HG03442 (cell line): ENCODE measurements around the gene DIP2B.
"Not testable (repeated sequence)": the region's sequence is repeated elsewhere in the genome, so short reads cannot be mapped to it uniquely, and the experiment has no call there.

ENCODE experiments used
- ATAC-seq: cut with Tn5 transposase; IDR thresholded peaks from one replicate; pipeline ENCODE4 v1.9.1; 2021; ENCODE audit warnings: mild to moderate bottlenecking, moderate library complexity; ENCODE audit not compliant: unreplicated experiment

The DIP2B gene, protein sequence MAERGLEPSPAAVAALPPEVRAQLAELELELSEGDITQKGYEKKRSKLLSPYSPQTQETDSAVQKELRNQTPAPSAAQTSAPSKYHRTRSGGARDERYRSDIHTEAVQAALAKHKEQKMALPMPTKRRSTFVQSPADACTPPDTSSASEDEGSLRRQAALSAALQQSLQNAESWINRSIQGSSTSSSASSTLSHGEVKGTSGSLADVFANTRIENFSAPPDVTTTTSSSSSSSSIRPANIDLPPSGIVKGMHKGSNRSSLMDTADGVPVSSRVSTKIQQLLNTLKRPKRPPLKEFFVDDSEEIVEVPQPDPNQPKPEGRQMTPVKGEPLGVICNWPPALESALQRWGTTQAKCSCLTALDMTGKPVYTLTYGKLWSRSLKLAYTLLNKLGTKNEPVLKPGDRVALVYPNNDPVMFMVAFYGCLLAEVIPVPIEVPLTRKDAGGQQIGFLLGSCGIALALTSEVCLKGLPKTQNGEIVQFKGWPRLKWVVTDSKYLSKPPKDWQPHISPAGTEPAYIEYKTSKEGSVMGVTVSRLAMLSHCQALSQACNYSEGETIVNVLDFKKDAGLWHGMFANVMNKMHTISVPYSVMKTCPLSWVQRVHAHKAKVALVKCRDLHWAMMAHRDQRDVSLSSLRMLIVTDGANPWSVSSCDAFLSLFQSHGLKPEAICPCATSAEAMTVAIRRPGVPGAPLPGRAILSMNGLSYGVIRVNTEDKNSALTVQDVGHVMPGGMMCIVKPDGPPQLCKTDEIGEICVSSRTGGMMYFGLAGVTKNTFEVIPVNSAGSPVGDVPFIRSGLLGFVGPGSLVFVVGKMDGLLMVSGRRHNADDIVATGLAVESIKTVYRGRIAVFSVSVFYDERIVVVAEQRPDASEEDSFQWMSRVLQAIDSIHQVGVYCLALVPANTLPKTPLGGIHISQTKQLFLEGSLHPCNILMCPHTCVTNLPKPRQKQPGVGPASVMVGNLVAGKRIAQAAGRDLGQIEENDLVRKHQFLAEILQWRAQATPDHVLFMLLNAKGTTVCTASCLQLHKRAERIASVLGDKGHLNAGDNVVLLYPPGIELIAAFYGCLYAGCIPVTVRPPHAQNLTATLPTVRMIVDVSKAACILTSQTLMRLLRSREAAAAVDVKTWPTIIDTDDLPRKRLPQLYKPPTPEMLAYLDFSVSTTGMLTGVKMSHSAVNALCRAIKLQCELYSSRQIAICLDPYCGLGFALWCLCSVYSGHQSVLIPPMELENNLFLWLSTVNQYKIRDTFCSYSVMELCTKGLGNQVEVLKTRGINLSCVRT (N-terminal part only)

DNA sequence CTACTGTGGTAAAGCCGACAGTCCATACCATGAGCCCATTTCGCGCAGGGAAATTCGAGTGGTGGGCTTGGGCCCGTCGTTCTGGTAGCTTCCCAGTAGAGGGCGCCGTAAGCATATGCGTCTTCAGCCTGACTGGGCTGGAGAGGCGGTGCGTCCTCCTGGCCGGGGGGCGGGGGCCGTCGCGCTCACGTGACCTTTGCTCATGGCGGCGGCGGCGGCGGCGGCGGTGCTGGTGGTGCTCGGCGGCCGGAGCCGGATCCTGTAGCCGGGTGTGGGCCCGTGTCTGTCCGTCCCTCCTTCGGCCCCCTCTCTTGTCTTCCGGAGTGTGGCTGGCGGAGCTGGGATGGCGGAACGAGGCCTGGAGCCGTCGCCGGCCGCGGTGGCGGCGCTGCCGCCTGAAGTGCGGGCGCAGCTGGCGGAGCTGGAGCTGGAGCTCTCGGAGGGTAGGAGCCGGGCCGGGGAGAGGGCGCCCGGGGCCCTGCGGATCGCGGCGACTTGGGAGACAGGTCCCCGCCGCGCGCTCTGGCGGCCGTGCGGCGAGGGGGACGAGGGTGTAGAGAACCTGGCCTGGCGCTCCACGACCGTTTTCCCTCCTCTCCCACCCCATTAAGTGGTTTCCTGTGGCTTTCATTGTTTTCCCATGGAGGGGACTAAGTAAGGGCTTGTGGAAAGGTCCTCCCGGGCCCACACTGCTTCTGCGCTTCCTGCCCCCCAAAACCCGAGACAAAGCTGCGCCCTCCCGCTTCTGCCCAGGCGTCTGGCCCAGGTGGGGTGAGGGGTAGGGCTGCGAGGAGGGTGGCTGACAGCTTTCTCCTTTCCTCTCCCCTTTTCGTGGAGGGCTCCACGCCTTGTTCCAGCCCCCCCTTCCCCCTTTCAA is at the start of gene DIP2B:
Gene DIP2B, plus strand, starts transcription at position 188 of the 877 bp plus-strand sequence. Its CDS starts 156 bp downstream, at position 344.
- peak; percentile 79 for ATAC-seq

DNA sequence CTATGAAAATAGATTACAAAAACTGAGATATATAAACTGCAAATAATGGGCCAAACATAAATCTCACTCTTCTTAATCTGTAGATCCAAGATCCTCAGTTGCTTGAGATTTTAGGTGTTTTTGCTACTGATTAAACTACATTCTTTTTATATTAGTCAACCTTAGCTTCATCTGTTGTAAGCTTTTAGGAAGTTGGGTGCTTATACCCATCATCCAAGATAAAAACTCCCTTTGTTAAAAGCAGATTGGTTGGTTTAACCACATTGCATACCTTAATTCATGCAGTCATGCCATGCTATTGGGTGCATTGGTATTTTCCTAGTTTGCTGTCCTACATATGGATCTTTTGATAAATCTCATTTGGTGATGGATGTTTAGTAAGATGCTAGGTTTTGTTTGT is 46.2 kb upstream of the DIP2B start:
- no peak for ATAC-seq

DNA sequence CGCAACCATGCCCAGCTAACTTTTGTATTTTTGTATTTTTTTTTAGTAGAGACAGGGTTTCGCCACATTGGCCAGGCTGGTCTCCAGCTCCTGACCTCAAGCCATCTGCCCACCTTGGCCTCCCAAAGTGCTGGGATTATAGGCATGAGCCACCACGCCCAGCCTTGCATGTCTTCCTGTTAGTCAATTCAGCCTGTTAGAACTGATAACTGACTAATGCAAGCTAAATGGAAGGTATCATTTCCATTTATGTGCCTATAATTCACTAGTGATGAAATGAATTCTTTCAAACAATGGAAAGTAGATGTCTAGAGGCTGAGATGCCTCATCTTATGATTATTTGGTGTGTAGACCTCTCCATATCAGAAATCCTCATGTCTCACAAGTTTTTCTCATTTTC is 37.3 kb upstream of the DIP2B start:
- ATAC-seq = no peak

DNA sequence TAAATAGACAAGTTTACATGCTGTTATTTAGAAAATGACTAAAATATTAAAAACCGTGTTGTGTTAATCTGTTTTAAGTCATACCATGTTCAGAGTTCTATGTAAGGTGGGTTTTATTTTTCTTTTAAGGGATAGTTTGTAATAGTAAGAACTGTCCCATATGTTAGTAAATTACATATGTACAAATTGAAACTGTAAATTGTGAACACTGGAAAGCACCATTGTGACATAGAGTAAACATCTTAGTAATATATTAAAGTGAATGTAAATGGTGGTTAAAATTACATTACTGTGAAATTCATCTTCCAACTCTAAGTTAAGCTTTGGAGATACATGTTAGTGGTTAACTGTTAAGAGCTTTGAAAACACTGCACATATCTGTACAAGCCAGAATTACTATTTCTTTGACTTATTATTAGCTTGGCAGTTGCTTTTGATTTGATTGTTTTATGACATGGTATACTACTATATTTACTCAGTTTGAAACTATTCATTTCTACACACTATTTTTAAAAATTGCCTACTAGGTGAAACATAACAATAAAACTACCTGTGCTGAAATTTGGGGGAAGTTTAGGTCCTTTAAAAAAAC is 27.4 kb upstream of the DIP2B start:
- no peak for ATAC-seq

DNA sequence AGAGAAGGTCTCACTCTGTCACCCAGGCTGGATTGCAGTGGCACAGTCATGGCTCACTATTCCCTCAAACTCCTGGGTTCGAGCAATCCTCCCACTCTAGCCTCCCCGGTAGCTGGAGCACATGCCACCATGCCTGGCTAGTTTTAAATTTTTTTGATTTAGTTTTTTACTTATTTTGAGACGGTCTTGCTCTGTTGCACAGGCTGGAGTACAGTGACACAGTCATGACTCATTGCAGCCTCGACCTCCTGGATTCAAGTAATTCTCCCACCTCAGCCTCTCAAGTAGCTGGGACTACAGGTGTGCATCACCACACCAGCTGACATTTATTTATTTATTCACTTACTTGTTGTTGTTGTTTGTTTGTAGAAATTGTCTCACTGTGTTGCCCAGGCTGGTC is 22.2 kb upstream of the DIP2B start:
- ATAC-seq = no peak

DNA sequence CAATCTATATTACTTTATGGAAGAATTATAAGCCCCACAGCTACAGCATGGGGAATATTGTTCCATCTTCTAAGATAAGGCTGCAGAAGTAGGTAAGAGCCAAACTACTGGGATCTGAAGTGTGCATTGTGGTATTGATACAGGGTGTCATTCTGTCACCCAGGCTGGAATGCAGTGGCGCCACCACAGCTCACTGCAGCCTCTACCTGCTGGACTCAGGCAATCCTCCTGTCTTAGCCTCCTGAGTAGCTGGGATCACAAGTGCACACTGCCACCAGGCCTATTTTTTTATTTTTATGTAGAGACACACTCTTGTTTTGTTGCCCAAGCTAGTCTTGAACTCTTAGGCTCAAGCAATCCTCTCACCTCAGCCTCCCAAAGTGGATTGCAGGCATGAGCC is 21.3 kb upstream of the DIP2B start:
- ATAC-seq = no peak

DNA sequence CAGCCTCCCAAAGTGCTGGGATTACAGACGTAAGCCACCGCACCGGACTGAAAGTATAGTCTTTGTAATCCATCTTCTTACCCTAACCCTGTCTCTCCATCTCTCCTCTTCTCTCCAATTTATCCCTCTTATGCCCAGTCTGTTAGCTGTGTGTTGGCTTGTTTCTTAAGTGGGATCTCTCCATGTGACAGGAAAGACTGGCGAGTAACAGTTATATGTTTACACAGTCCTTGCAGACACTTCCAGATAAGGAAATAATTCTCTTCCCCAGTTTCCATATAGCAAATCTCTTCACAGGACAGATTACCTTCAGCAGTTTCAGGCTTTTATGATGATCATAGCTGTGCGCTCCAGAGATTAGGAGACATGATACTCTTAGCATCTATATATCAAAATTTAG is 16.0 kb upstream of the DIP2B start:
- no peak for ATAC-seq

DNA sequence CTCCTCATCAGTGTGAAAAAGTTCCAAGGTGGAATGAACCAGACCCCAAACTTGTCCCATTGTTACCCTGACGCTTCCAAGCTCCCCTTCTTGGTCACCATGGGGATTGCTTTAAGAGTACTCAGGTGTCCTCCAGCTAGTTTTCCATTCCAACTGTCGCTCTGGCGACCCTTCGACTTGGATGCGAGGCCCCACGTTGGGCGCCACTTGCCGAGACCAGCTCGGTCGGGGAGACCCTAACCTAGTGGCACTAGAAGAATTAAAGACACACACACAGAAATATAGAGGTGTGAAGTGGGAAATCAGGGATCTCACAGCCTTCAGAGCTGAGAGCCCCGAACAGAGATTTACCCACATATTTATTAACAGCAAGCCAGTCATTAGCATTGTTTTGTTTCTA is 6.7 kb upstream of the DIP2B start:
- not testable (repeated sequence) for ATAC-seq

DNA sequence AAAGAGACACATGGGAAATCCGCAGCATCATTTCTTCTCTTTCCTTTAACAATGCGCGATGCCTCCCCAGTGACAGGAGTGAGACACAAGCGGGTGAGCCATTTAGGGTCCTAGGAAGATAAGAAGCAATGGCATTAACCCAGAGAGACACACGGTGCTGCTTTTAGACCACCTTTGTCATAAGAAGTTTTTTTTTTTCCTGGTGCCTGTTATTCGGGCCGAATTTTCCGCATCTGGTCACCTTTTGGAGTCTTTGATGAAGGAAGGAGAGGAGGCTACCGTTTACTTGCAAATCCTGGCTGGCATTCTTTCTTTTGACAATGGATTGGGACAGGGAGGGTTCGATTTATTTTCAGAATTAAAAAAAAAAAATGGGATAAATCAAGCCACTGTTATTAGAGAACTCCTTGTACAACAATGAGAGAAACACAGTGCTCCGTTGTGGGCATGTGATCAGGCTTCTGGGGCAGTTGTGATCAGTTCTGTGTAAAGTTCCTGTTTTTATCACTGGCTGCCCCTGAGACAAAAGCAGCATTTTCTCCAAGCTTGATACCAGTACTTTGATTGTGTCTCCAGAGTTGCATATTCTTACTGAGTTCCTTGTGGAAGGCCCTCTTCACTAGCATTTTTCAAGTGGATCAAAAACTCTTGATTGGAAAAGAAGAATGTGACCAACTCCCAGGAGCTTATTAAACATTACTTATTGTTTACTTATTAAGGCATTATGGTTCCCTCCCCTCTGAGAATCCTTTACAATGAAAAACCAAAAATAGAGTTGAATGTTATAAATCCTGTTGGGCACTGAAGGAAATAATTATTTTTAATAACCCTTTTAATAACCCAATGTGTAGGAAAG is 1.1 kb downstream of the DIP2B start:
- ATAC-seq = no peak

DNA sequence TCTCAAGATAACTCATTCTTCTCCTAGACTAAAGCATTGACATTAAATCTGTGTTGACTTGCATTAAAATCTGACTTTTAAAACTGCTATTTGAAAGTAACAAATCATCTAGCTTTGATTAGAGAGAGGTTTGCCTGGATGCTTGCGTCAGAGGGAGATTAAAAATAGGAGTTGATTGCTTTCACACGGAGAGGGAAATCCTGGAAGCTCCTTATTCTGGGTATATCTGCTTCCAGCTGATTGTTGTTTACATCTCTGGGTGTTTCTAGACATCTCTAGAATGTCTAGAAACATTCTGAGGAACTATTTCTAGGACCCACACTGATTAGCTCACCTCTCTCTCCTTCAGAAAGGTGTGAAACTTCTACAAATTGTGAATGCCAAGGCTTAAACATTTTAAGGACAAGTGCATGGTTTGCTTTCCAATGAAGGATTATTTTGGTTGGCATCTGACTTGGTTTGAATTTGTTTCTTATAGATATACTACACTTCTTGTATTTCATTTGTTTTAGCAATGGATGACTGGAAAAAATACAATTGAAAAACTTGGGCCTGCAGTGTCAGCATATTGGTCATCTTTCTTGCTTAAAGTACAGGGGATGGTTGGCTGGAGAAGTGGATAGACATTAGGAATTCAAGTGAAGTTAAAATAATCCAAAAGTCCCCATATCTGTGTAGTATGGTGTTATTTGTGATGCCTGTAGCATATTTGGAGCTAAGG is 2.1 kb downstream of the DIP2B start:
- ATAC-seq = no peak

DNA sequence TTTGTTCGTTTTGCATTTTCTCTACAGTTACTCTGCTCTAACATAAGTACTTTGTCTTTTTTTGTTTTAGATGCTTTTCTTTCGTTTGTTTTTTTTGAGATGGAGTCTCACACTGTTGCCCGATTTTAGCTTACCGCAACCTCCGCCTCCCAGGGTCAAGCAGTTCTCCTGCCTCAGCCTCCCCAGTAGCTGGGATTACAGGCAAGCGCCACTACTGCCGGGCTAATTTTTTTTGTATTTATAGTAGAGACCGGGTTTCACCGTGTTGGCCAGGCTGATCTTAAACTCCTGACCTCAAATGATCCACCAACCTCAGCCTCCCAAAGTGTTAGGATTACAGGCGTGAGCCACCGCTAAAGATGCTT is 2.7 kb downstream of the DIP2B start:
- ATAC-seq = no peak

DNA sequence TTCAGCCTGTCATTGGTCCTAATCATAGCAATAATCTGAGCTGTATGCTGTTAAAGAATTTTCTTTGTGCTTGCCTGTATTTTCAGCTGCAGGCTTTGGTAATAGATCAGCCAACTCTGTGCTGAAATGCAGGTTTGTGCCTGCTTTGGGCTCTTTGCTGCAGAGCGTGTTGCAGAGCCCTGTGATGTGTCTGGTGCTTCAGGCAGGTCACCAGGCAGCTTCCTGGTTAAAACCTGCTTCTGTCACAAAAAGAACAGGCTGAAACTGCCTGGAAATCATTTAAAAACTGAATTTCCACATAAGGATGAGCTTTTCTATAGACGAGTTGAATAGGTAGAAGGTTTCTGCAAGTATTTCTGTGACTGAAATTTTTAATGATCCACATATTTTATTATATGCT is 3.1 kb downstream of the DIP2B start:
- ATAC-seq = no peak

DNA sequence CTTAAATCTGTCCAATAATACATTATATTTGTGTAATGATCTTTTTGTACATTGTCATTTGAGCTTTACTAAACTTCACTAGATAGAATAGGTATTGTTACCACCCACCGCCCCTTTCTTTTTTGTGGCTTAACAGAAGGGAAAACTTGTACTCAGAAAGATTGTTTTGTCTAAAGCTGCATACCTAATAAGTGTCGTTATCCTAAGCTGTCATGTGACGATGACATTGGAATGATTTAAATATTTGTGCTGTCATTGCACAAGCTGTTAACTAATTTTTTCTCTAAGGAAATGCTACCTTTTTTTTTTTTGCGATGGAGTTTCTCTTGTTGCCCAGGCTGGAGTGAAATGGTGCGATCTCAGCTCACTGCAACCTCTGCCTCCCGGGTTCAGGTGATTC is 3.6 kb downstream of the DIP2B start:
- no peak for ATAC-seq

DNA sequence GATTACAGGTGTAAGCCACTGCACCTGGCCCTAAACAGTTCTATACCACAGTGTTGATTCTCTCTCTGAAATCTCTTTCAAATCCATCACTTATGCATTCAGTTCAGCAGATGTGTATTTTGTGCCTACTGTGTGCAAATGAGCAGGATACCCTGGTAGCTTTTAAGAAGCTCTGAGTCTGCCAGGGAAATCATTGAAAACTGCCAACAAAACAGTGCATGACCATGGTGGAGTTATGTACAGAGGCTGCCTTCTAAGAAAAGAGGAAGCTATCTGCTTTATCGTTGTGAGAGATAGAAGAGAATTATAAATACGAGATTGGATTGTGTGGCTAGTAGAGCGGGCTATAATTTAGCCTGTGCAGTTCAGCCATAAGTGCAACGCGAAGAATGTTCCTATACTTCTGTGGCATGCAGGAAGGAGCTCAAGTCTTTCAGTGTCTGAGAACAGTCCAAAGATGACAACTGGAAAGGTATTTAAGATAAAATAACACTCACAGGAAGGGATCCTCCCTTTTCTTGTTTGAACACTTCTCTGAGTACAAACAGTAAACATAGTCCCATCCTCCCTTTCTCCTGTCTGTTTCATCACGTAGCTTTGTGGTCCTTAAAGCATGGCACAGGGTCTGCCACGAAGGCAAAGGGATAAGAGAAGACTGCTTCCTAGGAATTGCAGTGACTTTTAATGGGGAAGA is 4.3 kb downstream of the DIP2B start:
- no peak for ATAC-seq

DNA sequence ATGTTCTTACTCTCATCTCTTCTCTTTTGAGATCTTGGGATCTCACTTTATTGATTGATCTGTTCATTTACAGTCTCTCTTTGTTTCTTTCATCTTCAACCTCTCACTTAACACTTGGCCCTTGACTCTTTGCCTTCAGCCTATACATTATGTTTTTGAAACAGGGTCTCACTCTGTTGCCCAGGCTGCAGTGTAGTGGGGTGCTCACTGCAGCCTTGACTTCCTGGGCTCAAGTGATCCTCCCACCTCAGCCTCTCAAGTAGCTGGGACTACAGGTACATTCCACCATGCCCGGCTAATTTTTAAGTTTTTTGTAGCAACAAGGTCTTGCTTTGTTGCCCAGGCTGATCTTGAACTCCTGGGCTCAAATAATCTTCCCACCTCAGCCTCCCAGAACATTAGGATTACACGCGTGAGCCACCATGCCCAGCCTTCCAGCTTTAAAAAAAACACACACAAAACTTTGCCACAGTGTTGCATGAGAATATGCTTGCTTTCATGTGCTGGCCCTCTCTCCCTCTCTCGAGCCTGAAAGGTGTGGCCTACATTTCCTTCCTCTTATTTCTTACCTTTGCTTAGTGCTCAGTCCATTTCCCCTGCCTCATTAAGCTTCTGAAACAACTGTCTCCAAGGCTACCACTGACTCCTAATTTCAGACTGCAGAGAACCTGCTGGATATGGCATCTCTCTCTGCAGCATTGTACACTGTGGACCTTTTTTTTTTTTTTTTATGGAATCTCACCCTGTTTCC is 9.9 kb downstream of the DIP2B start:
- ATAC-seq = no peak

DNA sequence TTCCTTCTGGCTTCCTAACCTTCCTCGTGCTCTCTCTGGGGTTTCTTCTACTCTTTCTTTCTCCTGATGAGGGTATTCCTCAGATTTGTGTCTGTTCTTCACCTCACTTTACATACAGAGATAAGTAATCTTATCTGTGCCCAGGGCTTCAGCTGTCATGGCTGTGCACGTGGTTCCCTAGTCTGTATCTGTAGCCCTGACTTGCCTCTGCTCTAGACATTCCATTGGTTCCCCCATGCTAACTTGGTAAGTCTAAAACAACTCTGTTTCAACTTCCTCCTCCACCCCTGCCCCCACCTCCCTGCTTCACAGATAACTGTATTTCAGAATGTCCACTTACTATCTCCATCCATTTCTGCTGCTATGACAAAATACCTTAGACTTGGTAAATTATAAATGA is 10.8 kb downstream of the DIP2B start:
- ATAC-seq = no peak

DNA sequence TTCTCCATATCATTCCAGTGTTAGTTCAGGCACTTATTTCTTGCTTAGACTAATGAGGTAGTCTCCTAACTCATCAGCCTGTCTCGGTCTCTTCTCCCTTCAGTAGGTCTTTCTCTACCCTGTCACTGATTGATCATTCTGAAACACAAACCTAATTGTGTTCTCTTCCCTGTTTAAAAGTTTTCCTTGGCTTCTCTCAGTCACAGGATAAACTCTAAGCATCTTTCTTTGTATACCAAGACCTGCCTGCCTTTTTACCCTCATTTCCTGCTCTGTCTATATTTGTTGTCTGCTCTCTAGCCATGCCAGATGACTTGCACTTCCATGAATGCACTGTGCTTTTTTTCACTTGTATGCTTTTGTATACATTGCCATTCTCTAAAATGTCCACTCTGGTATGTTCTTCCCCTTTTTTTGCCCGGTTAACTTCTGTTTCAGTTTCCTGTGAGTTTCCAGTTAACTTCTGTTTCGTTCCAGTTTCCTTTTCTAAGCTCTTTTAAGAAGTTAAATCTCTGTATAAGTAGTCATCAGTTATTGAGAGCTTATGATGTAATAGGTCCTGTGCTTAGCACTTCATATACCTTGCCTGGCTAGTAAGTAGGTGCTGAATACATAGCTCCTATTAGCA is 12.8 kb downstream of the DIP2B start:
- peak; percentile 56 for ATAC-seq
